Measurements from ENCODE around the gene CDCA8. TPM values are rescaled to one million over a fixed set of nuclear protein-coding genes. Genes with fewer than 3 reads are reported as not detected.

The CDCA8 gene
- polyA plus RNA-seq, 2 of the 4 experiments (the other 2 are of a cell fraction): 26.8 to 32.1 TPM

- no peak overlapping the region for H3K27ac ChIP-seq
- no peak for FAIRE-seq
- DNase-seq (ENCODE audit: low read depth in 1 of 2, low spot score in 1 of 2): no peak
- H3K4me3 ChIP-seq: no peak overlapping the region
- ATAC-seq: no peak
- ChIA-PET CTCF (interaction anchor here (0.8 to 4.3 kb wide), 5 partner anchors 22 to 1144 kb away, joined by 3 to 20 read pairs (median 3); no protein-coding TSS in a partner anchor), POLR2A (no interaction called here)
- no peak overlapping the region for H3K4me2 ChIP-seq
- no peaks in the 10 kb centered on the region for H3K4me1 ChIP-seq
- WGBS (ENCODE audit: missing lambda C conversion rate): 54% methylated on average over 5 of the region's 10 CpGs
- H3K9me3 ChIP-seq: no peaks in the 10 kb centered on the region
- TF ChIP-seq CBX8 (IDR thresholded peaks at IDR 0.05) (no peak), EHMT2 (IDR thresholded peaks at IDR 0.05; ENCODE audit: low read depth) (no peak), MAFK (IDR thresholded peaks at IDR 0.05; ENCODE audit: partially characterized antibody) (no peak)
Observed at GRCh38 chr1:37660664-37661063, 31.7 kb upstream of the CDCA8 start.

GRCh38 chr1:37661401-37661800 is 30.9 kb upstream of the CDCA8 start:
- H3K9me3 ChIP-seq: no peaks in the 10 kb centered on the region
- FAIRE-seq (no peak), ATAC-seq (no peak), DNase-seq (ENCODE audit: low read depth in 1 of 2, low spot score in 1 of 2) (no peak)
- 55% methylated on average over 6 of the region's 9 CpGs for WGBS (ENCODE audit: missing lambda C conversion rate)
- H3K4me3 ChIP-seq: no peak overlapping the region
- POLR2A ChIA-PET: no interaction called here
- no peak overlapping the region for H3K4me2 ChIP-seq
- H3K27ac ChIP-seq: no peak overlapping the region
- CTCF ChIA-PET: interaction anchor here (0.7 to 4.3 kb wide), 4 partner anchors 21 to 207 kb away, joined by 3 to 20 read pairs (median 6); no protein-coding TSS in a partner anchor
- TF ChIP-seq ELK1 (IDR thresholded peaks at IDR 0.05; ENCODE audit: low read depth, low read length) (no peak), HMGXB4 (CRISPR knock-in tag; IDR thresholded peaks at IDR 0.05; ENCODE audit: borderline replicate concordance) (no peak), ZSCAN20 (CRISPR knock-in tag; IDR thresholded peaks at IDR 0.05) (no peak), MAX (IDR thresholded peaks at IDR 0.05) (no peak), EHMT2 (IDR thresholded peaks at IDR 0.05; ENCODE audit: low read depth) (no peak), FOSL2 (IDR thresholded peaks at IDR 0.05) (no peak), FOSL2 (CRISPR knock-in tag; IDR thresholded peaks at IDR 0.05) (no peak)
- no peaks in the 10 kb centered on the region for H3K4me1 ChIP-seq

- Histone ChIP-seq H3K27ac (no peak overlapping the region), H3K9me3 (no peaks in the 10 kb centered on the region), H3K4me3 (no peak overlapping the region), H3K4me1 (no peaks in the 10 kb centered on the region), H3K4me2 (no peak overlapping the region)
- 71% methylated on average over 10 of the region's 11 CpGs for WGBS (ENCODE audit: missing lambda C conversion rate)
- ChIA-PET POLR2A (no interaction called here), CTCF (interaction anchor here (0.6 to 4.3 kb wide), 5 partner anchors 20 to 208 kb away, joined by 3 to 20 read pairs (median 5); no protein-coding TSS in a partner anchor)
- no peak for FAIRE-seq
- no peak for ATAC-seq
- DNase-seq (ENCODE audit: low read depth in 1 of 2, low spot score in 1 of 2): no peak
- TF ChIP-seq CBX2 (IDR thresholded peaks at IDR 0.05; ENCODE audit: borderline replicate concordance, low read depth): no peak
Observed at GRCh38 chr1:37662031-37662755, 30.1 kb upstream of the CDCA8 start.

- Histone ChIP-seq H3K9me3 (no peaks in the 10 kb centered on the region), H3K4me2 (no peak overlapping the region), H3K4me3 (no peak overlapping the region), H3K27ac (no peak overlapping the region), H3K4me1 (no peaks in the 10 kb centered on the region)
- no peak for DNase-seq (ENCODE audit: low read depth in 1 of 2, low spot score in 1 of 2)
- WGBS (ENCODE audit: missing lambda C conversion rate): 58% methylated on average over 12 of the region's 14 CpGs
- TF ChIP-seq JUNB (IDR thresholded peaks at IDR 0.05): no peak
- no peak for TF ChIP-seq SMC3 (IDR thresholded peaks at IDR 0.05)
- TF ChIP-seq KDM1A (IDR thresholded peaks at IDR 0.05; ENCODE audit: low read depth): no peak
- no peak for TF ChIP-seq RFX5 (IDR thresholded peaks at IDR 0.05)
- no peak for TF ChIP-seq PBX3 (IDR thresholded peaks at IDR 0.05)
- no peak for TF ChIP-seq HOXA7 (CRISPR knock-in tag; IDR thresholded peaks at IDR 0.05)
- no peak for TF ChIP-seq NPAS2 (CRISPR knock-in tag; IDR thresholded peaks at IDR 0.05; ENCODE audit: borderline replicate concordance)
- TF ChIP-seq POLR2AphosphoS2 (conservative IDR thresholded peaks at IDR 0.05; ENCODE audit: low read length): no peak
- no peak for TF ChIP-seq CHD4 (IDR thresholded peaks at IDR 0.05; ENCODE audit: borderline replicate concordance)
- TF ChIP-seq RARB (CRISPR knock-in tag; IDR thresholded peaks at IDR 0.05): no peak
- TF ChIP-seq MAZ (IDR thresholded peaks at IDR 0.05; ENCODE audit: borderline replicate concordance, low read depth, low read length): no peak
- TF ChIP-seq NFE2L2 (conservative IDR thresholded peaks at IDR 0.05; ENCODE audit: low read length): no peak
- TF ChIP-seq RCOR1 (IDR thresholded peaks at IDR 0.05; ENCODE audit: low read depth, low read length): no peak
- TF ChIP-seq EHF (CRISPR knock-in tag; IDR thresholded peaks at IDR 0.05): no peak
- no peak for TF ChIP-seq ZFP36 (IDR thresholded peaks at IDR 0.05; ENCODE audit: borderline replicate concordance, partially characterized antibody)
- ChIA-PET POLR2A (no interaction called here), CTCF (interaction anchor here (0.6 to 2.6 kb wide), 5 partner anchors 13 to 61 kb away, joined by 3 to 10 read pairs (median 3); no protein-coding TSS in a partner anchor)
- FAIRE-seq: no peak
- ATAC-seq: no peak
Observed at GRCh38 chr1:37663426-37664000, 28.8 kb upstream of the CDCA8 start.
